ENCODE data around the gene C2.

Gene C2

DNA sequence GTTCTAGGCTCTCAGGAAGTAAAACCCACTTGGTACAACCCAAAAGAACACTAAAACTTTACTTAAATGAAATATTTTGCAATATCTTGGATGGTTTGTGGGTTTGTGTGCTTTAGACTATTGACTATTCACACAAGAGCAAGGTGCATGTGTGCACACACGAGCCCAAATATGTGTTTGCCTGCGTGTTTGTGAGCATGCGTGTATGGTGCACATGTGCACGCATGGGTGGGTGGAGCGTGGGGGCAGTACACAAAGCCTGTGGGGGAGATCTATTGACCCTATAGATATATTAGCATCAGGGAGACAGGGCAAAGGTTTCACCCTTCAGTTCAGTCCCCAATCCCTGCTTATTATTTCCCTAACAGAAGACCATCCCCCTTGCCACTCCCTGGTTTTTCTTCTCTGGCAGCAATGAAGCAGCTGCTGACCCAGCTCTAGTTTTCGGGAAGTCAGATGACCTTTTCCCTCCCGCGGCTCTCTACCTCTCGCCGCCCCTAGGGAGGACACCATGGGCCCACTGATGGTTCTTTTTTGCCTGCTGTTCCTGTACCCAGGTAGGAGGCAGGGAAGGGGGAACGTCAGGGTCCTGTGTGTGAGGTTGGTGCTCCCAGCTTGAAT, at the start of gene C2:
Gene C2 (plus strand): TSS at position 476 of the 621 bp plus-strand sequence. CDS start 36 bp downstream, at position 512.
- DNase-seq = no peak

GRCh38 chr6:31878222-31878621, 49.3 kb upstream of the C2 start:
- no peak for DNase-seq

DNA sequence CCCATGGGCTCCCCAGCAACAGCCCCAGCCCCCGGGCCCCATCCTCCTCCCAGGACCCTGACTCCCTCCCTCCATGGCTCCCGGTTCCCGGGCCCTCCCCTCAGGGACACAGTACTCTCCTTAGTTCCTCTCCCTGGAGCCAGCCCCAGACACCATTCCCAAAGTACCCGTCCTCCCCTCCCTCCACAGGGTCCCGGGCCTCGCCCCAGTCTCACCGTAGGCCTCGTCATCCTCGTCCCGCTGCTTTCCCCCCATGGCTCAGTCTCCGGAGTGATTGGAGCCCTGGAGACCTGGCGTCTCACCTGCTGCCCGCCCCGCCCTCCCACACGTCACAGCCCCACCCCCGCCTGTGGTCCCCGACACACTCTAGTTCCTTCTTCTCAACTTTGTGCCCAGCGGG, 48.8 kb upstream of the C2 start, which contains the start of gene SLC44A4:
Gene SLC44A4 (minus strand): TSS at position 272 of the 400 bp plus-strand sequence. CDS start 17 bp downstream, at position 255.
- DNase-seq = no peak

DNA sequence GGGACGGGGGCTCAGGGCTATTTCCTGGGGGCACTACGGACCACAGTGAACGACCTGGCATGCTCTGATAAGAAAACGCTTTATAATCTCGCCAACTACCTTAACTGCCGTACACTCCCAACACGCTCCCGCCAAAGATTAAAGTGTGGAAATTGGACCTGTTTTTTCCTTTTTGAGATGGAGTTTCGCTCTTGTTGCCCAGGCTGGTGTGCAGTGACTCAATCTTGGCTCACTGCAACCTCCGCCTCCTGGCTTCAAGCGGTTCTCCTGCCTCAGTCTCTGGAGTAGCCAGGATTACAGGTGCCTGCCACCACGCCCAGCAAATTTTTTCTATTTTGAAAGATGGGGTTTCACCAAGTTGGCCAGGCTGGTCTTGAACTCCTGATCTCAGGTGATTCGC, 48.4 kb upstream of the C2 start:
- no peak for DNase-seq

- no peak for DNase-seq
Measured at GRCh38 chr6:31879901-31880300, 47.6 kb upstream of the C2 start.

DNA sequence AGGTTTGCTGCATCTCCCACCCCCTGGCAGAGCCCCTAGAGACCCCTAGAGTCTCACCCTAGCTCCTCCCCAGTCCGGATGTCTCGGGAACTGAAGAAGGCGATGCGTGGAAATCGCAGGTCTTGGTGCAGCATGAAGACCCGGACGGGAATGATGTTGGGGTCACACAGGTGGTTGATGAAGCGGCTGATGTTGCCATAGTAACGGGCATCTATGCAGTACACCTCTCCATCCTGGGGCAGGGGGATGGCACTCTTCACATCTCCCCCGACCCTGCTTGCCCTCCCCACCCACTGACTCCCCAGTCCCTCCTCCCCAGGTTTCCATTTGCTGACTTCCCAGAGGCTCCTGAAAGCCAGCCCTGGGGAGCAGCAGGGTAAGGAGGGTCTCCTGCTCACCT, 46.9 kb upstream of the C2 start:
- DNase-seq = no peak

DNA sequence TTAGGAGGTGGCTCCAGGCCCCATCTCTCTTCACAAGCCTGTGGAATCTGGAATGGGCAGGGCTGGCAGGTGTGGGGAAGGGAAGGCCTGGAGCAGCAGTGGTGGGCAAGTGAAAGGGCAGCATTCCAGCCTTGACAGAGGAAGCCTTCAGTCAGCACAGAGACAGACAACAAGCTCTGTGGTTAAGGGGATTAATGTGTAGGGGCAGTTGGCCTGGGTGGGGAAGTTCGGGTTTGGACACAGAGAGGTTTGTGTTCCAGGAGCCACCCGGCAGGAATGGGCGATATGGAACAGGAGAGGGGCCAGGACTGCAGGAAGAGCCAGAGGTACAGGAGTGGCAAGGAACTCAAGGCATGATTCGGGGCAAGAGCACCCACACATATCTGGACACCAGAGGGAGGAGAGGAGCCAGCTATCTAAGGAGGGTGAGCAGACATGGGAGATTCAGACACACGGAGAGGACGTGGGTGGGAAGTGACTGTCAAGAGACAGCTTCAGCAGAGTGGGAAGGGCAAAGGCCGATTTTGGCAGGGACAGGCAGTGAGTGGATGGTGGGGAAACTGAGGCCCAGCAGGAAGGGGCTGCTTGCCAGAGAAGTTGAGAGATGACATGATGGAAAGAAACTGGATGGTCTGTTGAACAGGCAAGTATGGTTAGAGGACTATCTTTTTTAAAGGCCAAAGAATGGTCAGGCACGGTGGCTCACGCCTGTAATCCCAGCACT, 46.2 kb upstream of the C2 start:
- DNase-seq = no peak

GRCh38 chr6:31882344-31882743, 45.2 kb upstream of the C2 start:
- no peak for DNase-seq

- DNase-seq = no peak
Measured at GRCh38 chr6:31883676-31884075, 43.8 kb upstream of the C2 start.

GRCh38 chr6:31884528-31885035, 42.9 kb upstream of the C2 start:
- DNase-seq = no peak

DNA sequence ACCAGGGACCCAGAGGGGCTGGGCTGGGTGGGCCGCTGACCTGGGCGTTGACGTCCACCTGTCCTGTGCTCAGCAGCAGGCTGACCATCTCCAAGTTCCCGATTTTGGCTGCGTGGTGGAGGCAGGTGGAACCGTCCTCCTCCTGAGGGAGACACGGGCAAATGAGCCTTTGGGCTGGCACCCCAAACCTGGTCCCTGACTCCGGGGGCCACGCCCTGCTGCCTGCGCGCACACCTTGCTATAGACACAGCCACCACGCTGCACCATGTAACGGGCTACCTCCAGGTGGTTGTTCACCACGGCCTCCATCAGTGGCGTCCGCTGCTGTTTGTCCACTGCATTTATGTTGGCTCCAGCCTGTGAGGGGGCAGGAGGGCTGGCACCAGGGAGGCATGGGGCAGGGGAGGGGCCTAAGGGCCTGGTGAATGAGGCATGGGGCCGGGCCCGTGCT, 41.0 kb upstream of the C2 start:
- no peak for DNase-seq

- no peak for DNase-seq
Measured at GRCh38 chr6:31887173-31888007, 40.1 kb upstream of the C2 start.

- peak; percentile 25 to 52 for DNase-seq
Measured at GRCh38 chr6:31888276-31889258, 39.0 kb upstream of the C2 start.

- no peak for DNase-seq
Measured at GRCh38 chr6:31889331-31889972, 38.1 kb upstream of the C2 start.

- no peak for DNase-seq
Measured at GRCh38 chr6:31892821-31893220, 34.7 kb upstream of the C2 start.

DNA sequence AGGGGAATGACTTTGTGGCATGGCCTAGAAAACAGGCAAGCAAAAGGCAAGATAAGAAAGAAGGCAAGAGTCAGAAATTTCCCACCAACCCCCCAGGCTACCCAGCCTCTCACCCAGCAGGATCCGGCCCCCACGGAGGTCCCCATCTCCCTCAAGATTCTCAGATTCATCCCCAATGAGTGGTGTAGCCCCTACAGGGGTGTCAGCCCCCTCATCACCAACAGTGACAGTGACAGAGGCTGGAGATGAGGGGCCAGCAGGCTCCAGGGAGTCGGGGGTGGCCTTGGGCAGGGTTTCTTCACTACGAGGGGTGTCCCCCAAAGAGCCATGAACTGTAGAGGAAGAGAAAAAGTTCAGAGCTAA, 31.0 kb upstream of the C2 start:
- DNase-seq = no peak

DNA sequence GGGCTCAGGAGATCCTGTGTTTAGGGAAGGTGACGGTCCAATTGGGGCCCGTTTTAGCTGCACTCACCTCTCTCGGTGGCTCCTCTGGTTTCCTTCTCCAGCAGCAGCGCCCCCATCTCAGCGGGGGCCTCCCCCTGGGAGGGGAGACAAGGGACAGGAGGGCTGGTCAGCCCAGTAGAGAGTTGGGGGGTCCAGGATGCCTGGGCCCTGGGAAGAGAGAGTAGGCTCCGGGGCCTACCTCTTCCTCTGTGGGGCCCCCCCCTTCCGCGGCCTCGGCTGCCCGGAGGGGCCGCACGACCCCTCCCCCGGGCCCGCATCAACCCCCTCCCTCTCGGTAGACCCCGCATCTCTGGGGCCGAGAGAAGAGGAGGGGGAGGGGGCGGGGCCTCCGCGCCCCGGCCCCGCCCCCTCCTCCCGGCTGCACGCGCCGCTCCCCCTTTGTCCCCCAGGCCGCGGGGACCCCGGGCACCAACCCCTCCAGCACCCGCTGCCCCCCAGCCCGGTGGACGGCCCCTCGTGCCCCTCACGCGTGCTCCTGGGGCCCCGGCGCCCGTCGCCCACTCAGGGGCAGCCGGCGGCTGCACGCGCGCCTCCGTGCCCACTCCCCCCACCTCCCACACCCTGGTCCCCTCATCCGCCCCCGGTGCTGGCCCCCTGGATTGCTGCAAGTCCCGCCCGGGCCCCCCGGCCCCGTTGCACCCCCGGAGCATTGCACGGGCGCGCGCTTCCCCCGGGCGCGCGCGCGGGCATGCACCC, 30.5 kb upstream of the C2 start:
- DNase-seq = no peak

DNA sequence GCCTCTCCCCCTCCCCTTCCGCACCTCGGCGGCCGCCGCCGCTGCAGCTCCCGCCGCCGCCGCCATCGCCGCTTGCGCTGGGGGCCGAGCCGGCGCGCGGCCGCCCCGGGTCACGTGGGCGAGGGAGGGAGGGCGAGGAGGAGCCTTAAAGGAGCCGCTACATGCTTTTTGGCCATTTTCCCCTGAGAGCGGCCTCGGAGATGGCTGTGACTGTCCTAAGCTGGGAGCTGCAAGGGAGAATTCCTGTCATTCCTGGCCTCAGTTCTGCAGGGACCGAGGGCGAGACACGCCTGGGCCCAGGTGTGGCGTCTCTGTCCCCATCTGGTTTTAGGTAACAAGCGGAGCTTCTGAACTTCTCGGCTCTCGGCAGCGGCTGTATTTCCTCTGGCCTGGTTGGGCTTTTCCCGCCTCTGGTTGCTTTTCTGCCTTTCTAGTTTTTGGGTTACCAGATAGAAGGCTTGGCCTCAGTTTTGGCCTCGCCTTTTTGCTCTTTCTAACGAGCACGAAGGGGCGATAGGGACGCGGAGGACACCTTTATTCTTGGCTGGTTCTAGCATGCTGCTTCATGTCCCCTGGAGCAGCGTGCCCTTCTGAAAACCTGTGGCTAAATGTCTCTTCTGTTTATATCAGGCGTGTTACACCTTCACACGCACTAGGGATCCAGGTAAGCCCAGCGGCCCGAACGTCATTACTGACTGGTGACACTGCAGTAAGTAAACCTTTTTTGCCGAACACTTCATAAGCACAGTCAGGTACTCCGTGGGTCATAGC, 29.7 kb upstream of the C2 start, which contains the start of gene EHMT2:
Gene EHMT2 (minus strand): TSS at position 87 of the 771 bp plus-strand sequence. CDS start 21 bp downstream, at position 66.
- DNase-seq = peak; percentile 85 to 87

DNA sequence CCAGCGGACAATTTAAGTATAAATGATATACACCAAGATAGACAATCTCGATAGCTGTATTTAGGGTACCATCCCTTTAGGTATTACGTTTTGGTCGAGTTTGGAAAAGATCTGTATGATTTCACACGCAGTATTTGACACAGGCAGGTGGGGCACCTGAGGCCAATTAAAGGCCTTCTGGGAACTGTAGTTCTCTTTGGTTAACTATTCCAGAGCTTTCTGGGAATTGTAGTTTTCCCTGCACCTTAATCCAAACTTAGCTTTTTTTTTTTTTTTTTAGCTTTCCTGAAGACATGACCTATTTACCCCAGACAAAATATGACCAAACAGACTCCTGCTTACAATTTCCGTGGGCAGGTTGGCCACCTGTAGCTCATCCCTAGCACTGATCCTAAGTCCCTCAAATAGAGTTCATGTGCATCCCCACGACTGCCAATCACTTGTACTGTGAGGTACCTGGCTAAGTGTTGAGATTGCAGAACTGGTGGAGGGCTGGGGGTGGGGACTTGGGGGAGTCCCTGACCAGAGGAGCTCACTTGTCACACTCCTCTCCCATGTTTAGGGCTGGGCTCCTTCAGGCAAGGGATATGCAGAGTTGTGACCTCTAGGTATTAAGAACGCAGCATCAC, 29.0 kb upstream of the C2 start:
- DNase-seq = peak; percentile 38 to 68

Data from CD4-positive, alpha-beta T cell treated with Interleukin-1 beta for 1 hour (primary cell).